WTC11 (cell line): ENCODE data around the gene STX2.

ENCODE experiments used
- AFF4 ChIP-seq: sonication (generic); formaldehyde crosslinking; IDR thresholded peaks from 2 replicates; pipeline ENCODE4 v1.8.1; 2023; ENCODE audit warnings: mild to moderate bottlenecking, missing genetic modification reagents, borderline replicate concordance
- CTCF ChIP-seq: fragments of 200-600 bp; IDR thresholded peaks from 2 replicates; pipeline ENCODE4 v1.8.0; 2022; ENCODE audit warnings: antibody characterized with exemption
- E2F1 ChIP-seq: sonication (generic); formaldehyde crosslinking; IDR thresholded peaks from 2 replicates; pipeline ENCODE4 v1.8.0; 2022; ENCODE audit warnings: mild to moderate bottlenecking, missing genetic modification reagents
- FOXJ3 ChIP-seq: sonication (generic); formaldehyde crosslinking; IDR thresholded peaks from 2 replicates; pipeline ENCODE4 v1.9.0; 2021; ENCODE audit warnings: missing genetic modification reagents, mild to moderate bottlenecking, borderline replicate concordance
- HMGXB4 ChIP-seq: sonication (generic); formaldehyde crosslinking; IDR thresholded peaks from 2 replicates; pipeline ENCODE4 v1.8.1; 2023; ENCODE audit warnings: mild to moderate bottlenecking, moderate library complexity, missing genetic modification reagents
- IRF1 ChIP-seq: sonication (generic); formaldehyde crosslinking; IDR thresholded peaks from 2 replicates; pipeline ENCODE4 v1.8.0; 2023; ENCODE audit warnings: missing genetic modification reagents
- MLX ChIP-seq: sonication (generic); formaldehyde crosslinking; IDR thresholded peaks from 2 replicates; pipeline ENCODE4 v1.8.1; 2023; ENCODE audit warnings: mild to moderate bottlenecking, missing genetic modification reagents, moderate library complexity
- NFYB ChIP-seq: sonication (generic); formaldehyde crosslinking; conservative IDR thresholded peaks from 2 replicates; pipeline ENCODE4 v1.8.0; 2022; ENCODE audit warnings: low read depth, missing genetic modification reagents
- NR1H2 ChIP-seq: sonication (generic); formaldehyde crosslinking; IDR thresholded peaks from 2 replicates; pipeline ENCODE4 v1.9.0; 2021; ENCODE audit warnings: mild to moderate bottlenecking, moderate library complexity, missing genetic modification reagents
- SMAD4 ChIP-seq: sonication (generic); formaldehyde crosslinking; IDR thresholded peaks from 2 replicates; pipeline ENCODE4 v1.8.0; 2022; ENCODE audit warnings: mild to moderate bottlenecking, missing genetic modification reagents
- SOX15 ChIP-seq: fragments of 250-450 bp; sonication (Bioruptor Pico); IDR thresholded peaks from 2 replicates; pipeline ENCODE4 v1.9.0; 2021; ENCODE audit warnings: mild to moderate bottlenecking
- USF1 ChIP-seq: sonication (generic); formaldehyde crosslinking; IDR thresholded peaks from 2 replicates; pipeline ENCODE4 v1.8.0; 2022; ENCODE audit warnings: mild to moderate bottlenecking, missing genetic modification reagents
- ZNF219 ChIP-seq: sonication (generic); formaldehyde crosslinking; IDR thresholded peaks from 2 replicates; pipeline ENCODE4 v1.8.0; 2023; ENCODE audit warnings: missing genetic modification reagents, mild to moderate bottlenecking, borderline replicate concordance
- ZNF416 ChIP-seq: fragments of 250-450 bp; sonication (Bioruptor Pico); IDR thresholded peaks from 2 replicates; pipeline ENCODE4 v1.9.0; 2021; ENCODE audit warnings: mild to moderate bottlenecking, inconsistent platforms

- no peak for TF ChIP-seq CTCF
- no peak for TF ChIP-seq SOX15 (CRISPR knock-in tag)
- TF ChIP-seq USF1 (CRISPR knock-in tag), result no peak
- TF ChIP-seq SMAD4 (CRISPR knock-in tag), result no peak
- no peak for TF ChIP-seq HMGXB4
- TF ChIP-seq MLX (CRISPR knock-in tag), result no peak
- TF ChIP-seq NFYB (CRISPR knock-in tag), result no peak
- TF ChIP-seq IRF1 (CRISPR knock-in tag), result no peak
- no peak for TF ChIP-seq ZNF416 (CRISPR knock-in tag)
- no peak for TF ChIP-seq NR1H2 (CRISPR knock-in tag)
- TF ChIP-seq E2F1 (CRISPR knock-in tag), result no peak
- no peak for TF ChIP-seq FOXJ3 (CRISPR knock-in tag)
- TF ChIP-seq AFF4 (CRISPR knock-in tag), result no peak
- TF ChIP-seq ZNF219 (CRISPR knock-in tag), result no peak
These were observed 17.0 kb upstream of the STX2 start for GRCh38 chr12:130856088-130856487.
